ENCODE measurements around the gene FHAD1. TPM values are rescaled to one million over a fixed set of nuclear protein-coding genes. Genes with fewer than 3 reads are reported as not detected.

FHAD1 gene
- total and polyA plus RNA-seq, 2 of the 13 experiments (the other 11 are each of a cell fraction or from before 2014, with no cell fraction given): not detected

DNA sequence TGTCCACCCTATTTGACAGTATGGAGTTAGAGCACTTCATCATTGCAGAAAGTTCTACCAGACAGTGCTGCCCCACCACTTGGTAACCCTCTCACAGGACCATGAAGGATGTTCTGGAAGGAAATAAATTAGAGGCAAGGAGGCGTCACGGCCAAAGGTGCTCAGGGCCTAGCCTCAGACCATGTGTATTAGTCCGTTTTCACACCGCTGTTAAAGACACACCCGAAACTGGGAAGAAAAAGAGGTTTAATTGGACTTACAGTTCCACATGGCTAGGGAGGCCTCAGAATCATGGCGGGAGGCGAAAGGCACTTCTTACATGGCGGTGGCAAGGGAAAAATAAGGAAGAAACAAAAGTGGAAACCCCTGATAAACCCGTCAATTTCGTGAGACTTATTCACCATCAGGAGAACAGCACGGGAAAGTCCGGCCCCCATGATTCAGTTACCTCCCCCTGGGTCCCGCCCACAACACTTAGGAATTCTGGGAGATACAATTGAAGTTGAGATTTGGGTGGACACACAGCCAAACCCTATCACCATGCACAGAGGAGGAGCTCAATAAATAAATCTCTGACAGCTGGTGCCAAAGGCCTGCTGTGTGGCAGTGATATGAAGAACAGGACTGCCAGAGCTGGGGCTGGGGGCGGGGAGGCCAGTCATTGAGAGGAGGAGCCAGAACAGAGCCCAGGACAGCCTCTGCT is 75.8 kb downstream of the FHAD1 start (continued):
- TF ChIP-seq, protein P1, sequence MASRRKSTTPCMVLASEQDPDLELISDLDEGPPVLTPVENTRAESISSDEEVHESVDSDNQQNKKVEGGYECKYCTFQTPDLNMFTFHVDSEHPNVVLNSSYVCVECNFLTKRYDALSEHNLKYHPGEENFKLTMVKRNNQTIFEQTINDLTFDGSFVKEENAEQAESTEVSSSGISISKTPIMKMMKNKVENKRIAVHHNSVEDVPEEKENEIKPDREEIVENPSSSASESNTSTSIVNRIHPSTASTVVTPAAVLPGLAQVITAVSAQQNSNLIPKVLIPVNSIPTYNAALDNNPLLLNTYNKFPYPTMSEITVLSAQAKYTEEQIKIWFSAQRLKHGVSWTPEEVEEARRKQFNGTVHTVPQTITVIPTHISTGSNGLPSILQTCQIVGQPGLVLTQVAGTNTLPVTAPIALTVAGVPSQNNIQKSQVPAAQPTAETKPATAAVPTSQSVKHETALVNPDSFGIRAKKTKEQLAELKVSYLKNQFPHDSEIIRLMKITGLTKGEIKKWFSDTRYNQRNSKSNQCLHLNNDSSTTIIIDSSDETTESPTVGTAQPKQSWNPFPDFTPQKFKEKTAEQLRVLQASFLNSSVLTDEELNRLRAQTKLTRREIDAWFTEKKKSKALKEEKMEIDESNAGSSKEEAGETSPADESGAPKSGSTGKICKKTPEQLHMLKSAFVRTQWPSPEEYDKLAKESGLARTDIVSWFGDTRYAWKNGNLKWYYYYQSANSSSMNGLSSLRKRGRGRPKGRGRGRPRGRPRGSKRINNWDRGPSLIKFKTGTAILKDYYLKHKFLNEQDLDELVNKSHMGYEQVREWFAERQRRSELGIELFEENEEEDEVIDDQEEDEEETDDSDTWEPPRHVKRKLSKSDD (CRISPR knock-in tag; IDR thresholded peaks at IDR 0.05; ENCODE audit: low read depth): no peak
- TF ChIP-seq ZNF446 (CRISPR knock-in tag; IDR thresholded peaks at IDR 0.05) (no peak), GABPB1 (CRISPR knock-in tag; IDR thresholded peaks at IDR 0.05) (no peak)

DNA sequence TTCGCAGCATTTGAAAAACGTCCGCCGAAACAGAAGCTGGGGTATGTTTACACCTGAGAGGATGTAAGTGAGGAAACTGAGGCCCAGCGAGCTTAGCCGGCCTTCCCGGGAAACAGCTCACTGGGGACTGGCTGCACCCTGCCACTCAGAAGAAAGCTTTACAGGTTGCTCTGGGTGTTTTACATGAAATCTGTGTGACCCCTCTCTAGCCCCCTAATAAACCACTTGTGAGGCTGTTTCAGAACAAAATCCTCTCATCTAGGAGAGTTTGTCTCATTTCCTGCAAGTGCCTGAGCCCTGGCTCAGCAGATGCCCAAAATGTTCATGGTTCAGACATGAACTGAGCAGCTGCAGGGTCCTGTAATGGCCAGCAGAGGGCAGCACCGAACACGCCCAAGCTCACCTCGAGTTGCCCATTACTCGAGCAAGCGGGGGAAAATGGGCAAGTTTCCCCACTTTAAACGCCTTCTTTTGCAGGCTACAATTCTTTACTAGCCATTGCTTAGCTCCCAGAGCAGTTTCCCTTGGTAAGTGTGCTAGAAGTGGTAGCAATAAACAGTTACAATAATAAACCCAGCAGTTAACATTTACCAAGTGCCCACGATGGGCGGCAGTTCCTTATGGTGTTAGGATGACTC is 76.4 kb downstream of the FHAD1 start:
- FAIRE-seq (peak; percentile 80), DNase-seq (ENCODE audit: low spot score) (peak; percentile 42), ATAC-seq (peak; percentile 90)
- in situ Hi-C loops (cut with HindIII; ENCODE audit: extremely low pct_ligation_motif_present, low pct_unique_long_range_greater_than_20kb) (no loop called here), intact Hi-C loops (cut with micrococcal nuclease; ENCODE audit: unreplicated experiment) (loop anchor here (1.0 kb wide), 1 partner anchor 108 kb away; no protein-coding TSS in a partner anchor)
- Histone ChIP-seq H4K20me1 (ENCODE audit: insufficient read depth, low read length) (no peaks in the 10 kb centered on the region), H3K4me3 (replicated peaks in 1 of 3; ENCODE audit: insufficient read depth in 1 of 3, low read depth in 2 of 3, low read length in 3 of 3) (no peak overlapping the region), H2AFZ (ENCODE audit: low read length) (no peak overlapping the region), H3K36me3 (replicated peaks in 1 of 2; ENCODE audit: control insufficient read depth in 1 of 2, insufficient read depth in 2 of 2, low read length in 2 of 2) (no peaks in the 10 kb centered on the region), H3K27me3 (ENCODE audit: control insufficient read depth in 1 of 2, insufficient read depth in 2 of 2, low read length in 2 of 2) (peaks cover 5 to 30% of the 10 kb centered on the region in 2 experiments; a peak in 3 of 5 replicates), H3K79me2 (ENCODE audit: insufficient read depth, low read length) (no peaks in the 10 kb centered on the region), H3K4me2 (ENCODE audit: low read depth, low read length) (peak overlapping the region; percentile 11; the same call in 1 of the 2 replicates), H3K4me1 (ENCODE audit: insufficient read depth, low read length) (peaks cover 9% of the 10 kb centered on the region; the same call in 1 of the 2 replicates), H3K9me3 (ENCODE audit: low read length) (no peaks in the 10 kb centered on the region), H3K9ac (ENCODE audit: insufficient read depth, low read depth, low read length) (no peak overlapping the region), H3K27ac (ENCODE audit: extremely low read length, insufficient read depth, low read length) (no peak overlapping the region)
- WGBS (ENCODE audit: low lambda C conversion rate): 31% methylated on average over 15 of the region's 15 CpGs
- POLR2A ChIA-PET: no interaction called here
- BruUV-seq (replicated peaks): no TSS peak
- CTCF ChIA-PET (ENCODE audit: low intra/inter-chr PET ratio, low total read pairs): interaction anchor here (1.1 to 2.7 kb wide), 4 partner anchors 16 to 178 kb away, joined by 3 to 47 read pairs (median 4); partner anchors contain the start of gene EFHD2
- TF ChIP-seq, protein P2, sequence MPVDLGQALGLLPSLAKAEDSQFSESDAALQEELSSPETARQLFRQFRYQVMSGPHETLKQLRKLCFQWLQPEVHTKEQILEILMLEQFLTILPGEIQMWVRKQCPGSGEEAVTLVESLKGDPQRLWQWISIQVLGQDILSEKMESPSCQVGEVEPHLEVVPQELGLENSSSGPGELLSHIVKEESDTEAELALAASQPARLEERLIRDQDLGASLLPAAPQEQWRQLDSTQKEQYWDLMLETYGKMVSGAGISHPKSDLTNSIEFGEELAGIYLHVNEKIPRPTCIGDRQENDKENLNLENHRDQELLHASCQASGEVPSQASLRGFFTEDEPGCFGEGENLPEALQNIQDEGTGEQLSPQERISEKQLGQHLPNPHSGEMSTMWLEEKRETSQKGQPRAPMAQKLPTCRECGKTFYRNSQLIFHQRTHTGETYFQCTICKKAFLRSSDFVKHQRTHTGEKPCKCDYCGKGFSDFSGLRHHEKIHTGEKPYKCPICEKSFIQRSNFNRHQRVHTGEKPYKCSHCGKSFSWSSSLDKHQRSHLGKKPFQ (CRISPR knock-in tag; IDR thresholded peaks at IDR 0.05; ENCODE audit: insufficient replicate concordance): no peak
- TF ChIP-seq JUNB (CRISPR knock-in tag; IDR thresholded peaks at IDR 0.05; ENCODE audit: borderline replicate concordance): no peak
- no peak for TF ChIP-seq MED8 (CRISPR knock-in tag; IDR thresholded peaks at IDR 0.05; ENCODE audit: insufficient replicate concordance)
- TF ChIP-seq FOXA3 (CRISPR knock-in tag; IDR thresholded peaks at IDR 0.05): no peak
- no peak for TF ChIP-seq ZNF672 (CRISPR knock-in tag; IDR thresholded peaks at IDR 0.05)
- no peak for TF ChIP-seq REL (CRISPR knock-in tag; conservative IDR thresholded peaks at IDR 0.05)
- no peak for TF ChIP-seq GATAD1 (CRISPR knock-in tag; IDR thresholded peaks at IDR 0.05)
- TF ChIP-seq, protein P3, sequence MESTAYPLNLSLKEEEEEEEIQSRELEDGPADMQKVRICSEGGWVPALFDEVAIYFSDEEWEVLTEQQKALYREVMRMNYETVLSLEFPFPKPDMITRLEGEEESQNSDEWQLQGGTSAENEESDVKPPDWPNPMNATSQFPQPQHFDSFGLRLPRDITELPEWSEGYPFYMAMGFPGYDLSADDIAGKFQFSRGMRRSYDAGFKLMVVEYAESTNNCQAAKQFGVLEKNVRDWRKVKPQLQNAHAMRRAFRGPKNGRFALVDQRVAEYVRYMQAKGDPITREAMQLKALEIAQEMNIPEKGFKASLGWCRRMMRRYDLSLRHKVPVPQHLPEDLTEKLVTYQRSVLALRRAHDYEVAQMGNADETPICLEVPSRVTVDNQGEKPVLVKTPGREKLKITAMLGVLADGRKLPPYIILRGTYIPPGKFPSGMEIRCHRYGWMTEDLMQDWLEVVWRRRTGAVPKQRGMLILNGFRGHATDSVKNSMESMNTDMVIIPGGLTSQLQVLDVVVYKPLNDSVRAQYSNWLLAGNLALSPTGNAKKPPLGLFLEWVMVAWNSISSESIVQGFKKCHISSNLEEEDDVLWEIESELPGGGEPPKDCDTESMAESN (CRISPR knock-in tag; conservative IDR thresholded peaks at IDR 0.05): no peak
- TF ChIP-seq EEA1 (CRISPR knock-in tag; IDR thresholded peaks at IDR 0.05; ENCODE audit: borderline replicate concordance): no peak
- no peak for TF ChIP-seq MAF1 (CRISPR knock-in tag; IDR thresholded peaks at IDR 0.05; ENCODE audit: borderline replicate concordance)

Data from HepG2 (cell line).